Chondrocyte (in vitro differentiated cells): ENCODE measurements around the gene ABTB1. TPM values are rescaled to one million over a fixed set of nuclear protein-coding genes. Genes with fewer than 3 reads are reported as not detected.

Experiments
- DNase-seq: peaks from one replicate; pipeline ENCODE4 v3.0.0; 2021; ENCODE audit warnings: mixed read lengths, low spot score
- H3K27ac Mint-ChIP-seq: one replicate; pipeline ENCODE4 v1.8.0; 2021; ENCODE audit warnings: mild to moderate bottlenecking, moderate library complexity, mixed read lengths; ENCODE audit not compliant: unreplicated experiment
- H3K27me3 Mint-ChIP-seq: 2 replicates; pipeline ENCODE4 v1.8.0; 2021; ENCODE audit warnings: low read depth, mixed read lengths
- H3K36me3 Mint-ChIP-seq: 2 replicates; pipeline ENCODE4 v1.8.0; 2021; ENCODE audit warnings: low read depth, mixed read lengths
- H3K4me1 Mint-ChIP-seq: 2 replicates; pipeline ENCODE4 v1.8.0; 2021; ENCODE audit warnings: low read depth, mild to moderate bottlenecking, mixed read lengths
- H3K4me3 Mint-ChIP-seq: one replicate; pipeline ENCODE4 v1.8.0; 2021; ENCODE audit warnings: mild to moderate bottlenecking, moderate library complexity, mixed read lengths; ENCODE audit not compliant: unreplicated experiment
- H3K9me3 Mint-ChIP-seq: 2 replicates; pipeline ENCODE4 v1.8.0; 2021; ENCODE audit warnings: low read depth, mixed read lengths
- total RNA-seq: library from RNA; stranded (reverse); gene quantifications from 3 replicates; pipeline ENCODE4 v1.2.1, GENCODE V29; 2021
- TF ChIP-seq, protein P1 (sequence below): fragments of 200-600 bp; sonication (generic); IDR thresholded peaks from 2 replicates; pipeline ENCODE4 v1.5.0; 2021; ENCODE audit warnings: antibody characterized with exemption, mild to moderate bottlenecking, moderate library complexity

The ABTB1 gene
- total RNA-seq, 1 donor from 2014 or later, result 26.7 TPM

DNA sequence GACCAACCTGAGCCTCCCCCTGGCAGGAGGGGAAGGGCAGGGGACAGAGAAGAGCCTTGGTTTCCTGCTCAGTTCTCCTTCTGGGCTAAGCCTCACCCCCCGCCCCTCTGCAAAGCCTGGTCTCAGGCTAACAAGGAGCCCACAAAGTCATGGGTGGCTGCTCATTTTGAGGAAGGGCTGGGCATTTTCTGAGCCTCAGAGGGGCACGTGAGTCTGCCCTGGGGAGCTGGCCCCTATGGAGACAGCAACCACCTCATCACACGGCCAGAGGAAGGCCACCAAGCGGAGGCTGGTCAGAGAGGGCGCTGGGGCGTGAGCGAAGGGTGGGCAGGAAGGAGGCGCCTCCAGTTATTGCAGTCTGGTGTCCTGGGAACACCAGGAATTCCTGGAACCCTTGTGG lies 18.7 kb downstream of the ABTB1 start:
- Mint-ChIP-seq H3K4me1 (peaks cover 13% of the 10 kb centered on the region), H3K4me3 (no peak overlapping the region), H3K27ac (no peak overlapping the region), H3K9me3 (no peaks in the 10 kb centered on the region), H3K36me3 (peaks cover 4% of the 10 kb centered on the region), H3K27me3 (no peaks in the 10 kb centered on the region)
- DNase-seq, result peak; percentile 71
- TF ChIP-seq, protein P1, sequence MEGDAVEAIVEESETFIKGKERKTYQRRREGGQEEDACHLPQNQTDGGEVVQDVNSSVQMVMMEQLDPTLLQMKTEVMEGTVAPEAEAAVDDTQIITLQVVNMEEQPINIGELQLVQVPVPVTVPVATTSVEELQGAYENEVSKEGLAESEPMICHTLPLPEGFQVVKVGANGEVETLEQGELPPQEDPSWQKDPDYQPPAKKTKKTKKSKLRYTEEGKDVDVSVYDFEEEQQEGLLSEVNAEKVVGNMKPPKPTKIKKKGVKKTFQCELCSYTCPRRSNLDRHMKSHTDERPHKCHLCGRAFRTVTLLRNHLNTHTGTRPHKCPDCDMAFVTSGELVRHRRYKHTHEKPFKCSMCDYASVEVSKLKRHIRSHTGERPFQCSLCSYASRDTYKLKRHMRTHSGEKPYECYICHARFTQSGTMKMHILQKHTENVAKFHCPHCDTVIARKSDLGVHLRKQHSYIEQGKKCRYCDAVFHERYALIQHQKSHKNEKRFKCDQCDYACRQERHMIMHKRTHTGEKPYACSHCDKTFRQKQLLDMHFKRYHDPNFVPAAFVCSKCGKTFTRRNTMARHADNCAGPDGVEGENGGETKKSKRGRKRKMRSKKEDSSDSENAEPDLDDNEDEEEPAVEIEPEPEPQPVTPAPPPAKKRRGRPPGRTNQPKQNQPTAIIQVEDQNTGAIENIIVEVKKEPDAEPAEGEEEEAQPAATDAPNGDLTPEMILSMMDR, result no peak

- Mint-ChIP-seq H3K4me3 (no peak overlapping the region), H3K36me3 (peaks cover 4% of the 10 kb centered on the region), H3K27ac (peak overlapping the region; percentile 49), H3K9me3 (no peaks in the 10 kb centered on the region), H3K4me1 (peaks cover 18% of the 10 kb centered on the region), H3K27me3 (no peaks in the 10 kb centered on the region)
- TF ChIP-seq, protein P1, result no peak
- DNase-seq, result peak; percentile 41
Observed at GRCh38 chr3:127691974-127692373, 19.2 kb downstream of the ABTB1 start.

DNA sequence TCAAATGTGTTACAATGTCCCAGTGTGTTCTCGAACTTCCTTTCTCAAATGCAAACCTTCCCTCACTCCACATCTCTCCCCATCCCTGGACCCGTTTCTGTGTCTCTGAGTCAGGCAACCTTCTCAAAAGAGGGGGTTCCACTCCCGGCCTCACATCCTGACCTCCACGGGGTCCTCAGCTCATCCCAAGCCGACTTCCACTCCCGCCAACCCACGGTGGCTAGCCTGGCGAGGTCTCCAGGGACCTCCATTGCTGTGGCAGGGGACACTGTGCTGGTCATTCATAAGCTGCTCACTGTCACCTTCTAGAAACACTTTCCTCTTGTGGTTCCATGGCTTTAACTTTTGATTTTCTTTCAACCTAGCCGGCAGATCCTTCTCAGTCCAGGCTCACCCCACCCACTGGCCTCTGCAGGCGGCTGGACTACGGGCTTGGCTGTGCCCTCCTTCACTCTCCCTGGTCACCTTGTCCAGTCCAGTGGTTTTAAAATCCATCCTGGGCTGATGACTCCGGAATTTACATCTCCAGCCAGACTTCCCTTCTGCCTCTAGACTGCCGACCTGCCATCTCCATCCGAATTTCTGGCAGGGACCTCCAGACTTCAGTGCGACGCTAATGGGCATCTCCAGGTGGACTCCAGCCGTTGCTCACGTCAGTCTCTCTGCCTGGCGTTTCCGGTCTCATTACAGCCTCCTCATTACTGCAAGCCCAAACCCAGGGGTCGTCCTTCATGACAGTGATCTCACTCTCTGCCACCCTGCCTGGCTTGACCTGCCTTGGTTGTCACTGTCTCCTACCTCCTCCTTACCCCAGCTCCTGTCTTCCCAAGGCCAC lies 20.0 kb downstream of the ABTB1 start:
- peak overlapping the region; percentile 71 for H3K27ac Mint-ChIP-seq
- no peaks in the 10 kb centered on the region for H3K27me3 Mint-ChIP-seq
- peaks cover 4% of the 10 kb centered on the region for H3K36me3 Mint-ChIP-seq
- peak; percentile 61 for DNase-seq
- TF ChIP-seq, protein P1, result no peak
- no peak overlapping the region for H3K4me3 Mint-ChIP-seq
- peaks cover 25% of the 10 kb centered on the region for H3K4me1 Mint-ChIP-seq
- H3K9me3 Mint-ChIP-seq, result no peaks in the 10 kb centered on the region

- H3K9me3 Mint-ChIP-seq, result no peaks in the 10 kb centered on the region
- H3K36me3 Mint-ChIP-seq, result peaks cover 4% of the 10 kb centered on the region
- no peak overlapping the region for H3K27ac Mint-ChIP-seq
- H3K4me1 Mint-ChIP-seq, result peaks cover 32% of the 10 kb centered on the region
- H3K4me3 Mint-ChIP-seq, result no peak overlapping the region
- DNase-seq, result peak; percentile 53
- H3K27me3 Mint-ChIP-seq, result no peaks in the 10 kb centered on the region
- TF ChIP-seq, protein P1, result no peak
Observed at GRCh38 chr3:127693336-127693843, 20.6 kb downstream of the ABTB1 start.

DNA sequence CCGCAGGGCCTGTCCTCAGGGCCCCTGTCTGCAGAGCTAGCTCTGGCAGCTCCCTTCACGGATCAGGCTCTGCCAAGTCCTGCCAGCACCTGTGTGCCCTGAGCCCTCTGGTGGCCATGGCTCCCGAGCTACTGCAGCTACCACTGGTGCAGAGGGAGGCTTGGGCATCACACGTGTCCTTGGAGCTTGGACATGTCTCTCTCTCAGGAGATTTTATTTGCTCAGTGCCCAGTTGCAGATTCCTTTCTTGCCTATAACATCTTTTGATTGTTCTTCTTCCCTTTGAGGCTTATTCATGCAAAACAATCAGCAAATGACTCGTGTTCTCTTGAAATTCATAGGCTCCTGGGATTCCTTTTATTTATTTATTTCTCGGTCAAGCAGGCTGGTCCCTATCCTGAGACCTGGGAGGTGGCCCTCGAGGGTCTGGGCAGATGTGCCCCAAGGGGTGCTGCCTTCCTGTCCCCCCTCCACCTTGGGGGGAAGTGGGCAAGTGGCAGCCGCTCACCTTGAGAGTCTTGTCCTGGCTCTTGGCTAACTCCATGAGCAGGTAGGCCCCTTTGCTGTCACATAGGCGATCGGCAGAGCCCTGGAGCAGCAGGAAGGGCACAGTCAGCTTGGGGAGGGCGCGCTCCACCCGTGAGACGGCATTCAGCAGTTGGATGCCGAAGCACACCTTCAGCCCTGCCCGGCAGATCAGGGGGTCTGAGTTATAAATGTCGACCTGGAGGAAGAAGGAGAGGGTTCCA lies 21.9 kb downstream of the ABTB1 start:
- Mint-ChIP-seq H3K27me3 (no peaks in the 10 kb centered on the region), H3K9me3 (no peaks in the 10 kb centered on the region), H3K4me3 (no peak overlapping the region), H3K27ac (no peak overlapping the region), H3K4me1 (peaks cover 45% of the 10 kb centered on the region), H3K36me3 (peaks cover 4% of the 10 kb centered on the region)
- DNase-seq, result peak; percentile 90
- TF ChIP-seq, protein P1, result peak; percentile 65
